ENCODE results near the gene SLC22A8.

Gene SLC22A8

DNA sequence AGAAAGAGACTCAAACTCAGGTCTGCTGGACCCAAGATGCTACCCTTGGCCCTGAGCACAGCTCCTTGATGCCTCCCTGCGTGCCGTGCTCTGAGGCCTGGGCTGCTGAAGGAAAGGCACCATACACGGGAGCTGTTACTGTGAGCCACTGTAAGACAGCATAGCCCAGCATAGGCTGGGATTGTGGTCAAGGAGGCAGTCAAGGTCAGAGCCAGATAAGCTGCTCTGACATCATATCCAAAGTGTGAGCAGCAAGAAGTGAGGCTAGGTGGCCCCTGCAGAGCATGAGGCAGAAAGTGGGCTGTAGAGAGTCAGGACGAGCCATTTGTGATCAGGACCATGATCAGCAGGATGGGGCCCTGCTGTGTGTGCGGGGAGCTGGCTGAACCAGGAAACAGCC is 7.7 kb downstream of the SLC22A8 start:
- H3K9me3 Mint-ChIP-seq, result no peaks in the 10 kb centered on the region
- H3K27me3 Mint-ChIP-seq, result peaks cover 4% of the 10 kb centered on the region
- DNase-seq, result no peak
- no peak overlapping the region for H3K27ac Mint-ChIP-seq
- no peaks in the 10 kb centered on the region for H3K36me3 Mint-ChIP-seq (ENCODE audit: low read depth)
- no peak for ATAC-seq
- H3K4me1 Mint-ChIP-seq, result no peaks in the 10 kb centered on the region
- H3K4me3 Mint-ChIP-seq, result no peak overlapping the region

DNA sequence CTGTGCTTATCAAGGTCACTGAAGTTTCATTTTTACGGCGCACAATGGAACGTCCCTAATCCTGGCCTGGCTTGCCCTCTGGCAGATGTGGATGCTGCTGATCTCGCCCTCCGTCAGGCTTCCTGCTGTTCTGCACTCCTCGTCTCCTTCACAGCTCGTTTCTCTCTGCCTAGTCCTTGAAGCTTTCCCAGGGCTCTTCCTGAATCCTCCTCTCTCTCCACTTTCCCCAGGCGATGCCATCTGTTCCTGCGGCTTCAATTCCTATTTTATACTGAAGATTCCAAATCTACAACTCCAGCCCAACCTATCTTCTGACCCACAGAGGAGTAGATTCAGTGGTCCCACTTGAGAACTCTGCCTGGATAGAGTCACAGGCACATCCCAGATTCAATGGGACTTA is 14.2 kb downstream of the SLC22A8 start:
- DNase-seq, result no peak
- Mint-ChIP-seq H3K9me3 (no peaks in the 10 kb centered on the region), H3K36me3 (ENCODE audit: low read depth) (no peaks in the 10 kb centered on the region), H3K4me3 (no peak overlapping the region), H3K4me1 (no peaks in the 10 kb centered on the region), H3K27me3 (peaks cover 7% of the 10 kb centered on the region), H3K27ac (no peak overlapping the region)
- no peak for ATAC-seq

DNA sequence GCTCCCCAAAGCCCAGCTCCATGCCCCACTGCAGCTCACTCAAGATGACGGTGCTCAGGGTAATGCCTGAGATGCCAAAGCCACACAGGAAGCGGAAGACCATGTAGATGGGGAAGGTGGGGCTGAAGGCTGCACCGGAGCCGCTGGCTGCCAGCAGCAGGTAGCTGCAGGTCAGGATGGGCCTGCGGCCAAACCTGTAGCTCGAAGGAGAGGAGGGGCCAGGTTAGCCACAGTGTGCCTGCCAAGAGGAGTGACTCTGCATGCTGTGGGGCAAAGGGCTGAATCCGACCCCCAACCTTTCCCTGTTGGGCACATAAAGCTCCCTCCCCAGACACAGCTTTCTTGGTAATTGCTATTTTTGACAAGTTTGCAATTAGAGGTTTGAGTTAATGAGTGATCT is 16.0 kb downstream of the SLC22A8 start:
- Mint-ChIP-seq H3K36me3 (ENCODE audit: low read depth) (no peaks in the 10 kb centered on the region), H3K9me3 (no peaks in the 10 kb centered on the region), H3K4me3 (no peak overlapping the region), H3K27me3 (peaks cover 3% of the 10 kb centered on the region), H3K27ac (no peak overlapping the region), H3K4me1 (no peaks in the 10 kb centered on the region)
- DNase-seq, result no peak
- ATAC-seq, result no peak

DNA sequence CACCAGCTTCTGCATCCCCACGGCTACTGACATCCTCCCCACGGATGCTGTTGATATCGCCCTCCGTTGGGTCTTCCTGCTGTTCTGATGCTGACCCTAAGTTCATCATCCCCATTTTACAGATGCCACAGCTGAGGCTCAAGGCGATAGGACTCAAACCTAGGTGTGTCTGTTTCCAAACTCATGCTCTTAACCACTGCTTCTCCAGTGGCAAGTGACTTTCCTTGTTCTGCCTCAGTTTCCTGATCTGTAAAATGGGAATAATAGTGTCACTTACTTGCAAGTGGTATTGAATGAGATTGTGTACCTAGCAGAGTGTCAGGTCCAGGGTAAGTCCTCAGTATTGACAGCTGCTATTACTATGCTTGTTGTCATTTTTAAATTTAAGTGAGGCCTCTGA is 16.5 kb downstream of the SLC22A8 start:
- H3K4me1 Mint-ChIP-seq, result no peaks in the 10 kb centered on the region
- ATAC-seq (no peak), DNase-seq (no peak)
- H3K9me3 Mint-ChIP-seq, result no peaks in the 10 kb centered on the region
- H3K27ac Mint-ChIP-seq, result no peak overlapping the region
- H3K27me3 Mint-ChIP-seq, result peaks cover 3% of the 10 kb centered on the region
- H3K36me3 Mint-ChIP-seq (ENCODE audit: low read depth), result no peaks in the 10 kb centered on the region
- H3K4me3 Mint-ChIP-seq, result no peak overlapping the region

DNA sequence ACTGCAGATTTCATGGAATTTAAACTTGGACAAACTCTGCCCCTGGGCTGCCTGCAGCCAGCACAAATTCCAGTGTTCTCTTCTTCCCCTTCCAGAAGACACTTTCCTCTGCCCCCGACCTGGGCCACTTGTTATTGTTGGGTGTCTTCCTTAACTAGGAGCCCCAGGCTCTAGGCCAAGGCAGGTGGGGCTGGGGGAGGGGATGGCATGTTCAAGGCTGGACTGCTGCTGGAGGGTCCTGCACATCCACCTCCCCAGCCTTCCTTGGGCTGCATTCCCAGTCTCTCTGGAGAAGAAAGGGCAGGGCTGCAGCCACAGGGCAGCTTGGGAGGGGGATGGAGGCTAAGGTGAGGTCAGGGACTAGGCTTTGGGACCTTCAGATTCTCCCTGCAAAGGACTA is 19.4 kb downstream of the SLC22A8 start:
- no peak overlapping the region for H3K4me3 Mint-ChIP-seq
- no peaks in the 10 kb centered on the region for H3K36me3 Mint-ChIP-seq (ENCODE audit: low read depth)
- ATAC-seq (no peak), DNase-seq (no peak)
- H3K27me3 Mint-ChIP-seq, result peaks cover 6% of the 10 kb centered on the region
- H3K27ac Mint-ChIP-seq, result no peak overlapping the region
- H3K4me1 Mint-ChIP-seq, result no peaks in the 10 kb centered on the region
- no peaks in the 10 kb centered on the region for H3K9me3 Mint-ChIP-seq

DNA sequence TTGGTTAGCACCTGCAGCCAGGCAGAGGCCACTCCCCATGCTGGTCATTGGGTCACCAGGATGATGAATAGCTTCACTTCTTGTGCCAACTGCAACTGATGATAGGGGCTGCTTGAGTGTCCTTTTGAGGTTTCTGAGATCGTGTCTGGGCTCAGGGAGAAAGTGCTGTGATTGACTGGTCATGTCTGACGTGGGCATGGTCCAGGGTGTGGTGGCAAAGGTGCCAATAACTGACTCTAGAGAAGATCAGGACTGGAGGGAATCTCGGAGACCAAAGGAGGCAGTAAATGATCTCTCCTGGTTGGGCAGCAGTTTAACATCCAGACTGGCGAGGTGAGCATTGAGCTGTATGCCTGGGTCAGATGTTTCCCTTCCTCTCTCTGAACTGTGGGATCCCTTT is 20.9 kb downstream of the SLC22A8 start:
- Mint-ChIP-seq H3K36me3 (ENCODE audit: low read depth) (no peaks in the 10 kb centered on the region), H3K27ac (no peak overlapping the region), H3K4me3 (no peak overlapping the region), H3K4me1 (no peaks in the 10 kb centered on the region), H3K27me3 (peaks cover 3% of the 10 kb centered on the region), H3K9me3 (no peaks in the 10 kb centered on the region)
- no peak for ATAC-seq
- no peak for DNase-seq

DNA sequence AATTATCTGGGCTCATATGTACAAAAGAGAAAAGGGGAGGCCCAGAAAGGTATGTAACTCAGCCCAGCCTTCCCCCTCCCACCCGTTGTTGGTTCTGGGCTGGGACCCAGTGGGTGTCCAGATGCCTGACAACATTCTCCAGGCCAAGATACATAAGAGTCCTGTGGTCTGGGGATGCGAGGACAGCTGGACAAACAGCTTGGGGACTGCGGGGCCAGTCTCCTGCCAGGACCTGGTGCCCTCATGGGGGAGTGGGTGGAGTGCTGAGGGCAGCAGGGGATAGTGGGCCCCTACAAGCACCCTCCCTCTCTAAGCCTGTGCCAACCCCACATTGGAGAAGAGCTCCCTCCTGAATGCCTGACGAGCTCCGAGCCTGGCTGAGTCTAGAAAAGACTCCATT is 27.4 kb downstream of the SLC22A8 start:
- Mint-ChIP-seq H3K27ac (no peak overlapping the region), H3K27me3 (peaks cover 9% of the 10 kb centered on the region), H3K9me3 (no peaks in the 10 kb centered on the region), H3K4me3 (no peak overlapping the region), H3K36me3 (ENCODE audit: low read depth) (no peaks in the 10 kb centered on the region), H3K4me1 (no peaks in the 10 kb centered on the region)
- ATAC-seq (no peak), DNase-seq (no peak)

DNA sequence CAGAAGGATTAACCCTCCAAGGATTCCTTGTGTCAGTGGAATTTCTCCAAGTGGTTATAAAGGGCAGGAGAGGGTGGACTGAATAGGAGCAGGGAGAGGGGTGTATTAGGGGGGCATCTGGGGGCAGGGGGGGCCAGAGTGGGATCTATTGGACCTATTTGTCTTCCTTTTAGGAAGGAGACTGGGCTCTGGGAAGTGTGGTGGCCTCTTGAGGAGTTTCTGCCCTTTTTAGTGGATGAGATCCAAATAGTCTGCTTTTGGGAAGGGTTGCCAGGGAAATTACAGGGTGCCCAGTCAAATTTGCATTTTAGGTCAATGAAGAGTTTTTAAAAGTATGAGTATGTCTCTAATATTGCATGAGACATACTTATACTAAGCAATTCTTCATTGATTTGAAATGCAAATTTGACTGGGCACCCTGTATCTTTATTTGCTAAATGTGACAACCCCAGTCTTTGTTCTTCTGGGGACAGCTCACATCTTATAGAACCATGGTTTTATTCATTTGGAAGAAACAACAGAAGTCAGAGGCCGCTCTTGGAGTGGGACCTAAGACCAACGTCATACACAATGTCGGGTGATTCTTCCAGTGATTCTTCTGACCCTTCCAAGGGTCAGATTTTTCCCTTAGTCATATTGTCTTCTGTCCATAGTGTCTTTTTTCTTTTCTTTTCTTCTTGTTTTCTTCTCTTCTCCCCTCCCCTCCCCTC is 30.4 kb downstream of the SLC22A8 start:
- Mint-ChIP-seq H3K27ac (no peak overlapping the region), H3K27me3 (peaks cover 6% of the 10 kb centered on the region), H3K4me3 (no peak overlapping the region), H3K9me3 (no peaks in the 10 kb centered on the region), H3K4me1 (no peaks in the 10 kb centered on the region), H3K36me3 (ENCODE audit: low read depth) (no peaks in the 10 kb centered on the region)
- no peak for DNase-seq
- ATAC-seq, result no peak

DNA sequence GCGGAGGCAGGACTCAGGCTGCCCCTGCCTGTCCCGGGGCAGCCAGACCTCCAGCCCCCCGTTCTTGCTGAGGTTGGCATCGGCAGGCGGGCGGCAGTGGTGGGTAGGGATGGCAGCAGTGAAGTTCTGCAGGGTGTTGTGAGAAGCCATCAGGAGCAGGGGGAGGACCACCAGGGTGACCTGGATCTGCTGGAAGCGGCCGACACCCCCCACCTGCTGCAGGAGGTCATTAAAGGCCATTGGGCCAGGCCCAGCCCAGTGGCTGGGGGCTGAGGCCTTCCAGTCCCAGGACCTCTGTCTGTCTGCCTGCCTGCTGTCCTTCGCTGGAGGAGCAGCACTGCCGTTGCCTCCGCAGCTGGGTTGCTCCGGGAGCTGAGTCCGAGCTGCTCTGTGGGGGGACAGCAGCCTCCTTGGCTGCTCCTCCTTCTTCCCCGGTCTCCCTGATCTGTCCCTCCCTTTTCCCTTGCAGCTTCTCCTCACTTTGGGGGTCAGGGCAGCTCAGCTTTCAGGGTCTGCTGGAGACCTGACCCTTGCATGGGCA is 31.1 kb downstream of the SLC22A8 start, which contains the start of gene SLC22A6:
Gene SLC22A6 (minus strand): TSS at position 517 of the 541 bp plus-strand sequence. CDS start 277 bp downstream, at position 240.
- ATAC-seq (peak; percentile 24), DNase-seq (no peak)
- H3K9me3 Mint-ChIP-seq, result no peaks in the 10 kb centered on the region
- no peaks in the 10 kb centered on the region for H3K4me1 Mint-ChIP-seq
- no peaks in the 10 kb centered on the region for H3K36me3 Mint-ChIP-seq (ENCODE audit: low read depth)
- no peak within 1 kb of the TSS for H3K27ac Mint-ChIP-seq
- H3K4me3 Mint-ChIP-seq, result no peak within 1 kb of the TSS
- peaks cover 7% of the 10 kb centered on the region for H3K27me3 Mint-ChIP-seq

DNA sequence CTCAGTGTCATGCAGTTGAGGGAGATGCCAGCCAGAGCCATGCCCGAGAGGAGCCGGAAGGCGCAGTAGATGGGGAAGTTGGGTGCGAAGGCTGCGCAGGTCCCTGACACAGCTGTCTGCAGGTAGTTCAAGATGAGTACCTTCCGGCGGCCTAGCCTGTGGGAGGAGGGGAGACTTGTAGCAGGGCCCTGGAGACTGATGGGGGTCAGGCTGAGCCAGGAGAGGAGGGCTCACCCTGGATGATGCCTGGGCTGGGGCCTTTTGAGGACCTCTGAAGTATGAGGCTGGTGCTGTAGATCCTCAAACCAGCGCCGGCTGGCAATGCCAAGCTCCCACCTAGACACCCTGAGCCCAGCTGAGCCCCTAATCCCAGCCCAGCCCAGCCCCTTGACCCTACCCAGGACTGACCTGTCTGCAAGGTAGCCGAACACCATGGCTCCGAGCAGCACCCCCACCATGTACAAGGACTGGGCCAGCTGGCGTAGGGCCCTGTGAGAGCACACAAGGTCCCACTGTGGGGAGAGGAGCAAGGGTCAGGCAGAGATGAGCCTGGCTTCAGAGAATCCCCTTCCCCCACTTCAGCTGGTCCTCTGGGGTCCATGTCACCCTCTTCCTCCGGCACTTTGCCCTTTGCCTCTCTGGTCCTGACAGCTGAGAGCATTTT is 32.0 kb downstream of the SLC22A8 start:
- no peaks in the 10 kb centered on the region for H3K9me3 Mint-ChIP-seq
- ATAC-seq (no peak), DNase-seq (no peak)
- H3K4me1 Mint-ChIP-seq, result no peaks in the 10 kb centered on the region
- H3K27ac Mint-ChIP-seq, result no peak overlapping the region
- no peaks in the 10 kb centered on the region for H3K36me3 Mint-ChIP-seq (ENCODE audit: low read depth)
- peaks cover 10% of the 10 kb centered on the region for H3K27me3 Mint-ChIP-seq
- no peak overlapping the region for H3K4me3 Mint-ChIP-seq

DNA sequence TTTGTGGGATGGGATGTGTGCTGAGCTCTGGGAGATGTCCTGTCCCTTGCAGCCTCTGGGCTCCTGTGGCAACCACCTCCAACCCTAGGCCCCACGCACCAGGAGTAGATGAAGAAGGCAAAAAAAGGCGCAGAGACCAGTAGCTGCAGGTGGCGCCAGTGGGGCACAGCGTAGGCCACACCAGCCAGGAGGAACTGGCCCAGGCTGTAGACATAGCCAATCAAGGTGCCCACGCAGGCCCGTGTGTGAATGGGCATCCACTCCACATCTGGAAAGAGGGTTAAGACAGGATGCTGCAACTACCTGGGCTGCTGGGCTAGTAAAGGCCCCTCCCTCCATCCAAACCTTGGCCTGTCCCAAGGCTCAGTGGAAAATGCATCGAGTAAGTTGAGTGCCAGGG is 33.9 kb downstream of the SLC22A8 start:
- H3K9me3 Mint-ChIP-seq, result no peaks in the 10 kb centered on the region
- H3K4me1 Mint-ChIP-seq, result no peaks in the 10 kb centered on the region
- peaks cover 11% of the 10 kb centered on the region for H3K27me3 Mint-ChIP-seq
- H3K36me3 Mint-ChIP-seq (ENCODE audit: low read depth), result no peaks in the 10 kb centered on the region
- DNase-seq (no peak), ATAC-seq (peak; percentile 16)
- H3K27ac Mint-ChIP-seq, result no peak overlapping the region
- no peak overlapping the region for H3K4me3 Mint-ChIP-seq

DNA sequence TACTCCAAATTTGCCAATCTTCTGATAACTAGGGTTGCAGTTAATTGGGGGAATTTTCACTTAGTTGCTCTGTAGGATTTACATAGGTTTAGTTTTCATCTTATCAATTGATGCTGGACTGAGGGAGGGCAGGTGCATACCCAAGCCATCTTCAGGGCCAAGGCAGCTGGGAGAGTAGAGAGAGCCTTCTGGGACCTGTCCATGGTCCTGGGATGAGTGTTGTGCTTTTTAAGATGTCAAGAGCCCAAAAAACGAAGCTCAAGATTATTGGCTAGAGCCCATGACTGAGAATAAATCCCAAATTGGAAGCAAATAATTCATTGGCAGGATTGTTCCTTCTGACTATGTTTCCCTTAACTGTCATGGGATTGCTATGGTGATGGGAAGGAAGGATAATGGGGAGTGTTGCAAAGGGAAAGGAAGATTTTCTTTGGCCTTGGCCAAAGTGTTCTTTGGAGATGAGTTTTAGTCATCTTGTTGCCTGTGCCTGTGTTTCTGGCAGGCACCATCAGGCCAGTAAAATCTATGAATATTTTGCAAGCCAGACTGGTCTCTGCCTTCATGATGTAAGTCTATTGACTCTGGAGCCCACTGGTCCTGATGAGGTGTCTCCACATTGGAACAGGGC is 35.4 kb downstream of the SLC22A8 start:
- Mint-ChIP-seq H3K27ac (no peak overlapping the region), H3K27me3 (peaks cover 7% of the 10 kb centered on the region), H3K9me3 (no peaks in the 10 kb centered on the region), H3K36me3 (ENCODE audit: low read depth) (no peaks in the 10 kb centered on the region), H3K4me1 (no peaks in the 10 kb centered on the region), H3K4me3 (no peak overlapping the region)
- ATAC-seq (no peak), DNase-seq (peak; percentile 3)

DNA sequence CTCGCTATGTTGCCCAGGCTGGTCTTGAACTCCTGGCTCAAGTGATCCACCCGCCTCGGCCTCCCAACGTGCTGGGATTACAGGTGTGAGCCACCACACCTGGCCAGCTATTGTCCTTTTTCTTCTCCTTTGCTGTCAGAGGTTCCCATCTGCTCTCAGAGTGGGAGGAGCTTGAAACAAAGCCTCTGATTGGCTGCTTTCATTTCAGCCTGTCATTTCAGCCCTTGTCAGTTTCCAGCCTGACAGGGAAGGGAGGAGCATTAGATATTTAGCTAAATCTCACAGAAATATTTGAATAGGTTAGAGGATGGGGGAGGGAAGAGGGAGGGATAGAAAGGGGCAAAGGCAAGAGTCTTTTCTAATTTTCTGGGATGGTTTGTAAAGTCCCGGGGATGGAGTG is 39.5 kb downstream of the SLC22A8 start:
- H3K27ac Mint-ChIP-seq, result no peak overlapping the region
- DNase-seq (no peak), ATAC-seq (no peak)
- H3K36me3 Mint-ChIP-seq (ENCODE audit: low read depth), result no peaks in the 10 kb centered on the region
- H3K4me3 Mint-ChIP-seq, result no peak overlapping the region
- H3K4me1 Mint-ChIP-seq, result no peaks in the 10 kb centered on the region
- peaks cover 15% of the 10 kb centered on the region for H3K27me3 Mint-ChIP-seq
- H3K9me3 Mint-ChIP-seq, result no peaks in the 10 kb centered on the region

DNA sequence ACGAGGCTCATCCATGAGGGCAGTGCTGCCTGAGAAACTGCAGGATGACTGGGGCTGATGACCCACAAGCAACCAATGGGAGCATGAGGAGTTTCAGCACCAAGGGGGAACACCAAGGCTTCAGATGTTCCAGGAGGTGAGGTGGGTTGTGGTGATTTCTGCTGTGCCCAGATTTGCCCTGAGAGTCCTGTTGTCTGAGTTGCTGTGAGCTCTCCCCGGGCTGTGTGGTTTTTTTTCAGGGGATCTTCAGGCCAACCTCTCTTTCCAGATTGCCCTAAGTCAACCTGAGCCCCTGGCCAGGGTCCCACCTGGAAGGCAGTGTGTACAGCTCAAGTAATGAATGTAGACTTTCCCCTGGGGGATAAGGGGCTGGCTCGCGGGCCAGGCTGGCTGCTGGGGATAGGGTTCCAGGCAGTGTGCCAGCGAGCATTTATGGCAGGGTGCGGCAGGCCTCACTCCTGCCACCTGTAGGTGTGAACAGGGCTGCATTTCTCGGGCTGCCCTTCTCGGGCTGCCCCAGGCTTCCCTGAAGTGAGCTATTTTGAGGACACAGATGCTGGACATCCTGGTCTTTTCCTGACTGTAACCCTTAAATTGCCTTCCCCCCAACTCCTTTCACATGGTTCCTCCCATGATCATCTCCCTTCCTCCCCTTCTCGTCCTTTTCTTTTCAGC is 40.7 kb downstream of the SLC22A8 start:
- ATAC-seq (peak; percentile 55), DNase-seq (peak; percentile 24)
- Mint-ChIP-seq H3K27ac (no peak overlapping the region), H3K4me1 (no peaks in the 10 kb centered on the region), H3K4me3 (no peak overlapping the region), H3K9me3 (no peaks in the 10 kb centered on the region), H3K27me3 (peaks cover 19% of the 10 kb centered on the region), H3K36me3 (ENCODE audit: low read depth) (no peaks in the 10 kb centered on the region)
